ENCODE results near the gene ZC3H13. TPM values are rescaled to one million over a fixed set of nuclear protein-coding genes. Genes with fewer than 3 reads are reported as not detected.
A peak's percentile ranks its signal among the peaks of the same experiment; 100 is the strongest.

The ZC3H13 gene
- total RNA-seq, 1 experiment from 2014 or later = 378 TPM

DNA sequence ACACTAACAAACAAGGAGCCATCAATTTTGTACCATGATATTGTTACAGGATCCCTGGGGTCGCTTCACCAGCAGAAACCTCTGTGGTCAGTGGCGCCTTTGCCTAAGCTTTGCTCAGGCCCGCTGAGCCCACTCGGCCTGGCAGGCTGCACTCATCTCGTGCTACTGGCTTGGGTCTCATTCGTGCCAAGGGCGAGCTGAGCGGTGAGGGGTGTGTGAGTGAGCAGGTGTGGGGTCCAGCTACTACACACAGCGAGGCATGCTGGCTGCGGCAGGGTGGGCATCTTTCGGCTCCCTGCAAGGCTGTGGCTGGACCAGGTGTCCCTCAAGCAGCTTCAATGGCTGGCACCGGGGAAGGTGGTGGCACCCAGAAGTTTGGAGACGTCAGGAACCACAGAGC is 33.2 kb upstream of the ZC3H13 start:
- intact Hi-C loops (cut with micrococcal nuclease; ENCODE audit: unreplicated experiment) = no loop called here
- ChIA-PET POLR2A (ENCODE audit: low non-redundant PET) (interaction anchor here (0.7 kb wide), 1 partner anchor 387 kb away, joined by 3 read pairs; no protein-coding TSS in a partner anchor), CTCF (no interaction called here)
- Histone ChIP-seq H3K36me3 (ENCODE audit: insufficient read depth, low read length, poor library complexity, severe bottlenecking) (no peaks in the 10 kb centered on the region), H3K9me3 (ENCODE audit: low read depth, low read length, poor library complexity, severe bottlenecking) (no peaks in the 10 kb centered on the region), H3K27me3 (replicated peaks; ENCODE audit: insufficient read depth, low read depth, low read length, poor library complexity) (no peaks in the 10 kb centered on the region), H3K27ac (ENCODE audit: low read depth, low read length, poor library complexity, severe bottlenecking) (no peak overlapping the region), H3K4me3 (ENCODE audit: low read depth, low read length, poor library complexity, severe bottlenecking) (no peak overlapping the region), H3K4me1 (ENCODE audit: insufficient read depth, low read length, poor library complexity, severe bottlenecking) (peaks cover 13% of the 10 kb centered on the region)
- no peak for TF ChIP-seq EZH2 (IDR thresholded peaks at IDR 0.05; ENCODE audit: borderline replicate concordance, low read depth, low read length, poor library complexity, severe bottlenecking)
- TF ChIP-seq, protein P1, sequence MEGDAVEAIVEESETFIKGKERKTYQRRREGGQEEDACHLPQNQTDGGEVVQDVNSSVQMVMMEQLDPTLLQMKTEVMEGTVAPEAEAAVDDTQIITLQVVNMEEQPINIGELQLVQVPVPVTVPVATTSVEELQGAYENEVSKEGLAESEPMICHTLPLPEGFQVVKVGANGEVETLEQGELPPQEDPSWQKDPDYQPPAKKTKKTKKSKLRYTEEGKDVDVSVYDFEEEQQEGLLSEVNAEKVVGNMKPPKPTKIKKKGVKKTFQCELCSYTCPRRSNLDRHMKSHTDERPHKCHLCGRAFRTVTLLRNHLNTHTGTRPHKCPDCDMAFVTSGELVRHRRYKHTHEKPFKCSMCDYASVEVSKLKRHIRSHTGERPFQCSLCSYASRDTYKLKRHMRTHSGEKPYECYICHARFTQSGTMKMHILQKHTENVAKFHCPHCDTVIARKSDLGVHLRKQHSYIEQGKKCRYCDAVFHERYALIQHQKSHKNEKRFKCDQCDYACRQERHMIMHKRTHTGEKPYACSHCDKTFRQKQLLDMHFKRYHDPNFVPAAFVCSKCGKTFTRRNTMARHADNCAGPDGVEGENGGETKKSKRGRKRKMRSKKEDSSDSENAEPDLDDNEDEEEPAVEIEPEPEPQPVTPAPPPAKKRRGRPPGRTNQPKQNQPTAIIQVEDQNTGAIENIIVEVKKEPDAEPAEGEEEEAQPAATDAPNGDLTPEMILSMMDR (conservative IDR thresholded peaks at IDR 0.05; ENCODE audit: low read depth, low read length) = no peak
- no peak for DNase-seq (ENCODE audit: low spot score)
- BruUV-seq (replicated peaks) = no TSS peak

DNA sequence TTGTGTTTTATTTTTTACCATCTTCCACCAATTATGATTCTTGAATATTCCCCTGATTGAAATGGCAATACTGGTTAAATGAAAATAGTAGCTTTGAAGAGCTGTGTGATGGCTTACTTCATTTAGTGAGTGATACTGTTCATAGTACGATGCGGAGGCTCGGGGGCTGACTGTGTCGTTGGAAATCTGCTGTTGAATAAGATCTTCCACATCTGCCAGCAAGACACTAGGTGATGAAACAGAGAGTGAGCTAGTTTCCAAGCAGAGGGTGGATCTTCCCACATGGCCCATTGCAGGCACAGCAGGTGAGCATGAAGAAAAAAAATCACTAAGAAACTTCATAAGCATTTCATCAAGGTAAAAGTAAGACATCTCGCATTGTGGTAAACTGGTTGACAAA is 29.8 kb upstream of the ZC3H13 start:
- no peak for DNase-seq (ENCODE audit: low spot score)
- intact Hi-C loops (cut with micrococcal nuclease; ENCODE audit: unreplicated experiment) = no loop called here
- H3K36me3 ChIP-seq (ENCODE audit: insufficient read depth, low read length, poor library complexity, severe bottlenecking) = no peaks in the 10 kb centered on the region
- CTCF ChIA-PET = no interaction called here
- POLR2A ChIA-PET (ENCODE audit: low non-redundant PET) = no interaction called here
- BruUV-seq (replicated peaks) = no TSS peak
- H3K9me3 ChIP-seq (ENCODE audit: low read depth, low read length, poor library complexity, severe bottlenecking) = no peaks in the 10 kb centered on the region
- no peak for TF ChIP-seq EZH2 (IDR thresholded peaks at IDR 0.05; ENCODE audit: borderline replicate concordance, low read depth, low read length, poor library complexity, severe bottlenecking)
- TF ChIP-seq, protein P1 (conservative IDR thresholded peaks at IDR 0.05; ENCODE audit: low read depth, low read length) = no peak
- no peak overlapping the region for H3K27ac ChIP-seq (ENCODE audit: low read depth, low read length, poor library complexity, severe bottlenecking)
- H3K4me3 ChIP-seq (ENCODE audit: low read depth, low read length, poor library complexity, severe bottlenecking) = no peak overlapping the region
- no peaks in the 10 kb centered on the region for H3K27me3 ChIP-seq (replicated peaks; ENCODE audit: insufficient read depth, low read depth, low read length, poor library complexity)
- H3K4me1 ChIP-seq (ENCODE audit: insufficient read depth, low read length, poor library complexity, severe bottlenecking) = peaks cover 38% of the 10 kb centered on the region

DNA sequence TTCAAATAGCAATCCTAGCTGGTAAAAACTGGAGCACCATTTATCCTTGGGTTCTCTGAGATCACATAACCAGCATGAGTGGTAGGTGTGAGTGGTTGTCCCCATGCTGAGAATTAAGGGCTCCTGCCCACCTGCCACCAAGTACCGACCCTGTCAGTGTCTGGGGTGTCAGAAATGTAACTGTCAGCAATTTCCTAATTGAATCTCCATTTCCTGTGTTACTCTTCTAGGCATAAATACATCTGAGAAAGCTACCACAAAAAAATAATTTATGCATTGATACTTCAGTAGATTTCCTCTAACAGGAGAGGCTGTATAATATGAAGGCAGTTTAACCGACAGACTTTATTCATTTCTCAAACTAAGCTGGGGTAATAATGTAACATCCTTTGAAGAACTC is 27.2 kb upstream of the ZC3H13 start:
- DNase-seq (ENCODE audit: low spot score) = peak; percentile 74
- intact Hi-C loops (cut with micrococcal nuclease; ENCODE audit: unreplicated experiment) = no loop called here
- Histone ChIP-seq H3K36me3 (ENCODE audit: insufficient read depth, low read length, poor library complexity, severe bottlenecking) (no peaks in the 10 kb centered on the region), H3K4me3 (ENCODE audit: low read depth, low read length, poor library complexity, severe bottlenecking) (no peak overlapping the region), H3K9me3 (ENCODE audit: low read depth, low read length, poor library complexity, severe bottlenecking) (peaks cover 7% of the 10 kb centered on the region), H3K27me3 (replicated peaks; ENCODE audit: insufficient read depth, low read depth, low read length, poor library complexity) (no peaks in the 10 kb centered on the region), H3K27ac (ENCODE audit: low read depth, low read length, poor library complexity, severe bottlenecking) (peak overlapping the region; percentile 85), H3K4me1 (ENCODE audit: insufficient read depth, low read length, poor library complexity, severe bottlenecking) (peaks cover 38% of the 10 kb centered on the region)
- BruUV-seq (replicated peaks) = no TSS peak
- ChIA-PET CTCF (no interaction called here), POLR2A (ENCODE audit: low non-redundant PET) (no interaction called here)
- TF ChIP-seq EZH2 (IDR thresholded peaks at IDR 0.05; ENCODE audit: borderline replicate concordance, low read depth, low read length, poor library complexity, severe bottlenecking) = no peak
- TF ChIP-seq, protein P1 (conservative IDR thresholded peaks at IDR 0.05; ENCODE audit: low read depth, low read length) = no peak

Data from A673 (cell line).